ENCODE results near the gene FANCM.

GRCh38 chr14:45194964-45195363 lies 59.2 kb downstream of the FANCM start:
- TF ChIP-seq HNRNPL (IDR thresholded peaks at IDR 0.05; ENCODE audit: low read depth, low read length): no peak
- TF ChIP-seq RBBP5 (IDR thresholded peaks at IDR 0.05; ENCODE audit: borderline replicate concordance, insufficient read depth, low read length, poor library complexity, severe bottlenecking): no peak
- TF ChIP-seq POLR2A (conservative IDR thresholded peaks at IDR 0.05): no peak
- no peak for TF ChIP-seq ZFX (CRISPR knock-in tag; IDR thresholded peaks at IDR 0.05)
- TF ChIP-seq, protein P1, sequence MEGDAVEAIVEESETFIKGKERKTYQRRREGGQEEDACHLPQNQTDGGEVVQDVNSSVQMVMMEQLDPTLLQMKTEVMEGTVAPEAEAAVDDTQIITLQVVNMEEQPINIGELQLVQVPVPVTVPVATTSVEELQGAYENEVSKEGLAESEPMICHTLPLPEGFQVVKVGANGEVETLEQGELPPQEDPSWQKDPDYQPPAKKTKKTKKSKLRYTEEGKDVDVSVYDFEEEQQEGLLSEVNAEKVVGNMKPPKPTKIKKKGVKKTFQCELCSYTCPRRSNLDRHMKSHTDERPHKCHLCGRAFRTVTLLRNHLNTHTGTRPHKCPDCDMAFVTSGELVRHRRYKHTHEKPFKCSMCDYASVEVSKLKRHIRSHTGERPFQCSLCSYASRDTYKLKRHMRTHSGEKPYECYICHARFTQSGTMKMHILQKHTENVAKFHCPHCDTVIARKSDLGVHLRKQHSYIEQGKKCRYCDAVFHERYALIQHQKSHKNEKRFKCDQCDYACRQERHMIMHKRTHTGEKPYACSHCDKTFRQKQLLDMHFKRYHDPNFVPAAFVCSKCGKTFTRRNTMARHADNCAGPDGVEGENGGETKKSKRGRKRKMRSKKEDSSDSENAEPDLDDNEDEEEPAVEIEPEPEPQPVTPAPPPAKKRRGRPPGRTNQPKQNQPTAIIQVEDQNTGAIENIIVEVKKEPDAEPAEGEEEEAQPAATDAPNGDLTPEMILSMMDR (IDR thresholded peaks at IDR 0.05 in 2 of 3, conservative IDR thresholded peaks at IDR 0.05 in 1 of 3; ENCODE audit: insufficient read depth in 2 of 3, low read depth in 1 of 3, low read length in 3 of 3): no peak
- no peak for TF ChIP-seq ZBTB7A (IDR thresholded peaks at IDR 0.05; ENCODE audit: borderline replicate concordance, control insufficient read depth, low read depth, low read length)
- TF ChIP-seq EP300 (IDR thresholded peaks at IDR 0.05; ENCODE audit: low read length): no peak
- TF ChIP-seq TFE3 (CRISPR knock-in tag; IDR thresholded peaks at IDR 0.05): no peak
